ENCODE data around the gene PTPRA. TPM values are rescaled to one million over a fixed set of nuclear protein-coding genes. Genes with fewer than 3 reads are reported as not detected.
"Not testable (repeated sequence)": the region's sequence is repeated elsewhere in the genome, so short reads cannot be mapped to it uniquely, and the experiment has no call there.

Gene PTPRA
- total RNA-seq, 1 donor from 2014 or later = 63.3 TPM

DNA sequence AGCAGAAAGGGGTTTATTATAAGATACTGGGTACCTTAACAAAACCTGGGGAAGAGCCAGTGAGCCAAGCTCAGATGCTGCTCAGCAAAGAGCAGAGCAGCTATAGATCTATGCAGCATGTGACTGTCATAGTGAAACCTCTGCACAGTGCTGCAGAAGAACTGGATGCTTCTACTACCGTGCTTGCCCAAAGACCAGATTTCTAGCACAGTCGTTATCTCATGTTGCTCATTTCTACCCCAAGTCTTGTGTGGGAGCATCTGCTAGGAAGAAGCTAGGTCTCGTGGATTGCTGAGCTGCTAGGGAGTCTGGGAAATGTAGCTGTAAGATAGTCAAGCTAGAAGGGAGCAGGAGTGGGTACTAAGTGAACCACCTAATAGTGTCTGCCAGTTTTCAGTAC is 138.5 kb downstream of the PTPRA start:
- Histone ChIP-seq H3K9me3 (no peaks in the 10 kb centered on the region), H3K36me3 (peaks cover 75% of the 10 kb centered on the region), H3K27me3 (ENCODE audit: low read depth) (no peaks in the 10 kb centered on the region), H3K27ac (no peak overlapping the region), H3K4me1 (no peaks in the 10 kb centered on the region), H3K4me3 (no peak overlapping the region)
- TF ChIP-seq, protein P1, sequence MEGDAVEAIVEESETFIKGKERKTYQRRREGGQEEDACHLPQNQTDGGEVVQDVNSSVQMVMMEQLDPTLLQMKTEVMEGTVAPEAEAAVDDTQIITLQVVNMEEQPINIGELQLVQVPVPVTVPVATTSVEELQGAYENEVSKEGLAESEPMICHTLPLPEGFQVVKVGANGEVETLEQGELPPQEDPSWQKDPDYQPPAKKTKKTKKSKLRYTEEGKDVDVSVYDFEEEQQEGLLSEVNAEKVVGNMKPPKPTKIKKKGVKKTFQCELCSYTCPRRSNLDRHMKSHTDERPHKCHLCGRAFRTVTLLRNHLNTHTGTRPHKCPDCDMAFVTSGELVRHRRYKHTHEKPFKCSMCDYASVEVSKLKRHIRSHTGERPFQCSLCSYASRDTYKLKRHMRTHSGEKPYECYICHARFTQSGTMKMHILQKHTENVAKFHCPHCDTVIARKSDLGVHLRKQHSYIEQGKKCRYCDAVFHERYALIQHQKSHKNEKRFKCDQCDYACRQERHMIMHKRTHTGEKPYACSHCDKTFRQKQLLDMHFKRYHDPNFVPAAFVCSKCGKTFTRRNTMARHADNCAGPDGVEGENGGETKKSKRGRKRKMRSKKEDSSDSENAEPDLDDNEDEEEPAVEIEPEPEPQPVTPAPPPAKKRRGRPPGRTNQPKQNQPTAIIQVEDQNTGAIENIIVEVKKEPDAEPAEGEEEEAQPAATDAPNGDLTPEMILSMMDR (IDR thresholded peaks at IDR 0.05) = no peak
- DNase-seq (no peak), ATAC-seq (no peak)
- intact Hi-C loops (cut with DNase I) = no loop called here

DNA sequence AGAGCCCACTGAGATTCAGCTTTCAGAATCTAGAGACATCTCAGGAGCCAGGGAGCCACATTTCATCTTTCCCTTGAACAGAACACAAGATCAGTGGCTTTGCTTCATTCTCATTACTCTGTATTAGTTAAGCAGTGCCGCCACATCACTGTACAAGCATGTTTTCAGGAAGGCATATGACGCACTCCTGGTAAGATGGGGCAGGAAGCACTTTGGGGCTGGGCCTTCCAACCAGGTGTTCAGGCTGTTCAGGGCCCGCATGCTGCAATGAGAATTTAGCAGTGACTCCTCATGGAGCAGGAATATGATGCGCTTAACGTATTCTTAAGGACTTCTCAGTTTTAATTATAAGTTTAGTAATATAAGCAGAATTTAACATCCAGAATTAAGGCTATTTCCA is 140.5 kb downstream of the PTPRA start:
- intact Hi-C loops (cut with DNase I) = no loop called here
- TF ChIP-seq, protein P1 (IDR thresholded peaks at IDR 0.05) = no peak
- no peaks in the 10 kb centered on the region for H3K27me3 ChIP-seq (ENCODE audit: low read depth)
- H3K4me3 ChIP-seq = no peak overlapping the region
- no peaks in the 10 kb centered on the region for H3K9me3 ChIP-seq
- no peak overlapping the region for H3K27ac ChIP-seq
- ATAC-seq (no peak), DNase-seq (no peak)
- peaks cover 68% of the 10 kb centered on the region for H3K36me3 ChIP-seq
- no peaks in the 10 kb centered on the region for H3K4me1 ChIP-seq

DNA sequence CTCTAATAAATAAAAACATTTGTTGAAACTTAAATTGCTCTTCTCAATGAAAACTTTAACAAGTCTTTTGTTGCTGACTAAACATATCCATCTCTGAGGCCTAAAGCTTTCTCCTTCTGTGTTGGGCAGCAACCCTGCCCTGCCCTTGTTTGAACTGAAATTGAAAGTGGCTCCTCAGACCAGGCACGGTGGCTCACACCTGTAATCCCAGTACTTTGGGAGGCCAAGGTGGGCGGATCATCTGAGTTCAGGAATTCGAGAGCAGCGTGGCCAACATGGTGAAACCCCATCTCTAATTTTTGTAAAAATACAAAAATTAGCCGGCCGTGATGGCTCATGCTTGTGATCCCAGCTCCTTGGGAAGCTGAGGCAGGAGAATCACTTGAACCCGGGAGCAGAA is 140.9 kb downstream of the PTPRA start:
- Histone ChIP-seq H3K27ac (no peak overlapping the region), H3K36me3 (peaks cover 65% of the 10 kb centered on the region), H3K4me3 (no peak overlapping the region), H3K4me1 (no peaks in the 10 kb centered on the region), H3K27me3 (ENCODE audit: low read depth) (no peaks in the 10 kb centered on the region), H3K9me3 (no peaks in the 10 kb centered on the region)
- DNase-seq (no peak), ATAC-seq (no peak)
- intact Hi-C loops (cut with DNase I) = no loop called here
- TF ChIP-seq, protein P1 (IDR thresholded peaks at IDR 0.05) = no peak

DNA sequence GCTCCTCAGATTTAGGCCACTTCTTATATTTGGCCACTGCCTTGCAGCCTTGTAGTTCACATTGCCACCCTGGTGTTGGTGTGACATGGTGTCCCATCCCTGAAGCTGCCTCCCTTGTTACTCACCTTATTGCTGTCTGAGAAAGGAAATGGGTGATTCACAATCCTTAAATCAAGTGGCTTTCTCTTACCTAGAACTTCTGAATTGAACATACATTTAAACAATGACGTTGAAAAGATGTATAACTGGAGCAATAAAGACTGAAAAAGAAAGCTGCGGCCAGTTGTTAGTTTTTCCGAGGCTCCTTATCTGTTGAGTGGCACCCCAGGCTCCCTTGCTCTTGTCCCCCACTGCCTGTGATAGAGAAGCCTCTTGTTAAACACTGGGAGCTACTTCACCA is 141.4 kb downstream of the PTPRA start:
- ATAC-seq (no peak), DNase-seq (no peak)
- intact Hi-C loops (cut with DNase I) = no loop called here
- TF ChIP-seq, protein P1 (IDR thresholded peaks at IDR 0.05) = no peak
- H3K36me3 ChIP-seq = peaks cover 60% of the 10 kb centered on the region
- H3K9me3 ChIP-seq = no peaks in the 10 kb centered on the region
- no peak overlapping the region for H3K4me3 ChIP-seq
- no peaks in the 10 kb centered on the region for H3K4me1 ChIP-seq
- no peaks in the 10 kb centered on the region for H3K27me3 ChIP-seq (ENCODE audit: low read depth)
- H3K27ac ChIP-seq = no peak overlapping the region

DNA sequence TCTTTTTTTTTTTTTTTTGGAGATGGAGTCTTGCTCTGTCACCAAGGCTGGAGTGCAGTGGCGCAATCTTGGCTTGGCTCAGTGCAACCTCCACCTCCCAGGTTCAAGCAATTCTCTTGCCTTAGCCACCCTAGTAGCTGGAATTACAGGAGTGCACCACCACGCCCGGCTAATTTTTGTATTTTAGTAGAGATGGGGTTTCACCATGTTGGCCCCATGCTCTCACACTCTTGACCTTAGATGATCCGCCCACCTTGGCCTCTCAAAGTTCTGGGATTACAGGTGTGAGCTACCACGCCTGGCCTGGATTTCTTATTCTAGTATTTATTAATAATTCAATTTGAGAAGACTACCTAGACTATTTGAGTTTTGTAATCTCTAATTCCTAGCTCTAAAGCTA is 142.0 kb downstream of the PTPRA start:
- H3K27me3 ChIP-seq (ENCODE audit: low read depth); H3K27ac ChIP-seq; DNase-seq; intact Hi-C loops (cut with DNase I); H3K4me1 ChIP-seq; H3K4me3 ChIP-seq; H3K9me3 ChIP-seq; ATAC-seq: not testable (repeated sequence)
- peaks cover 55% of the 10 kb centered on the region for H3K36me3 ChIP-seq

DNA sequence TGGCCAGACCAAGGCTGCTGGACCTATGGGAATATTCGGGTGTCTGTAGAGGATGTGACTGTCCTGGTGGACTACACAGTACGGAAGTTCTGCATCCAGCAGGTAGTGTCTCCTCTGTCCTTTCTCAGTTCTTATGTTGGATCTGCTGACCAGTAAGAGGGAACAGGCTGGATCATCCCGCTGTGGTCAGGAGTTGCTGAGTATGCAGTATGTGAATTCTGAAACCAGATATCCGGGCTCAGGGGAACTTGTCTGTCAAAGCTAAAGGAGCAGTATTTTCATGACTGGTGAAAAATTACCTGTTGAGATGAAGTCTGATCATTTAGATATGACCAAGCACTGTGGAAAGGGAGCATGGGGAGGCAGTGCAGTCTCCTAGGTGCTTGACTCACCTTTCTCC is 148.0 kb downstream of the PTPRA start:
- TF ChIP-seq, protein P1 (IDR thresholded peaks at IDR 0.05) = no peak
- Histone ChIP-seq H3K4me1 (no peaks in the 10 kb centered on the region), H3K27ac (no peak overlapping the region), H3K4me3 (no peak overlapping the region), H3K27me3 (ENCODE audit: low read depth) (no peaks in the 10 kb centered on the region), H3K9me3 (no peaks in the 10 kb centered on the region), H3K36me3 (peaks cover 70% of the 10 kb centered on the region)
- intact Hi-C loops (cut with DNase I) = no loop called here
- DNase-seq = no peak
- ATAC-seq = peak in 1 of 2 donors; percentile 25

Measured in lower lobe of right lung (tissue), 2 donors.